Frontal cortex (tissue), 4 donors: ENCODE results near the gene TRAF2. TPM values are rescaled to one million over a fixed set of nuclear protein-coding genes. Genes with fewer than 3 reads are reported as not detected.

Source experiments
- DNase-seq, 2 donors: peaks; one replicate each; pipeline ENCODE4 v3.0.0; 2012; ENCODE audit warnings: low spot score in 2 of 2
- FAIRE-seq: peaks from 2 replicates; lab custom pipeline; 2012; peaks lifted over from hg19 to GRCh38; lab: Jason Lieb, UNC
- total RNA-seq: library from RNA; depleted of rRNA; stranded (reverse); fragments of >200 nt; gene quantifications from one replicate; pipeline ENCODE4 v1.2.3, GENCODE V29; 2014
- donor health status: control.
- donor health status: control.
- donor health status: control.

TRAF2 gene
- total RNA-seq, 1 donor from 2014 or later = 7.3 TPM

DNA sequence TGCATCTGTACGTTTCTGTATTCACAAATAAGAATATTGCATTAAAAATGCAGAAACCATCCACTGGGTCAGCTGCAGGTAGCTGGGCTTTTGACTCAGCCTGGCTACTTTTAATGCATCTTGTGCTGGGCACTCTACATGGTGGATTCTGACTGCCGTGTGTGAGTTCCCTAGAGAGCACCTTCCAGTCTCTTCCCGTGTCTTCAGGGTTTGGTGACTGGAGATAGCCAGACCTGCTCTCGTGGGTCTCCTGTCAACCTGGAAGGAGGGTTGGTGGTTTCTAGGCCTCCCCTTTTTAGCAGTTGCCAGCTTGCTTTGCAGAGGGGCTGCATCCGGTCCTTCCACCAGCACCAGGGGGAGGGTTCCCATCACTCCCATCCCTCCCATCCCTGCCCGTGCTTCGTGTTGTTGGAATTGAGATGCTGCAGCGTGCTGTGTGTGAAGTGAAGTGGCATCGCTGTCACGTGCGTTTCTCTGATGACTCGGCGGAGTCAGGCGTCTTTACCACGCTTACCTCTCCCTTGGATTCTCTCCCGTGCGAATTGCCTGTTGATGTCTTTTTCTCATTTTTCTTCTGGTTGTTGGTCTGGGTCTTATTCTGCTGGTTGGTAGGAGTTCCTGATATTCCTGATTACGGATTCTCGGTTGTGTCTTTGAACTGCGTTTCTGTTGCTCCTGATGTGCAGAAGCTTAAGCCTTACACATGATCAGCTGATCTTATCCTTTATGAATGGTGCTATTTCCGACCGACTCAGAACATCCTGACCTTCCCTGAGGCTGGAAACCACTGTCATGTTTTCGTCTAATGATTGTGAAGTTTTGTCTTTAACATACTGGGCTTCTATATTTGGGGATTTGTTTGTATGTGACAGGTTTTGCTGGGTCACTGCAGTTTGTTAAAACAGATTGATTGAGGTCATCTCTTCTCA lies 41.3 kb downstream of the TRAF2 start:
- FAIRE-seq (no peak), DNase-seq (no peak)

DNA sequence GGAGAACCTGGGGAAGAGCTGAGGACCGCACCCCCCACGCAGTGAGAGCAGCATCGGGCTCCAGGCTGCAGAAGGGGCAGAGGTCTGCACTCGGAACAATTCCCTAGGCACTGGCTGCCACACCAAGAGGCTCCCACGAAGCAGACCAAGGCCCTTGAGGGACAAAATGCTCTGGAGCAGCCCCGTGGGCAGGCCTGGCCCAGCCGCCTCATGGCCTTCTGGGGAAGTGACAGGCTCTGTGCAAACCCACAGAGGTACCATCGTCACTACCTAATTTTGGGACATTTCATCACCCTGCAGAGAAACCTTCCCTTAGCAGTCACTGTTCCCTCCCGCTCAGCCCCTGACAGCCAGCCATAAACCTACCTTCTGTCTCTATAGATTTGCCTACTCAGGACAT lies 42.3 kb downstream of the TRAF2 start:
- FAIRE-seq (no peak), DNase-seq (no peak)

DNA sequence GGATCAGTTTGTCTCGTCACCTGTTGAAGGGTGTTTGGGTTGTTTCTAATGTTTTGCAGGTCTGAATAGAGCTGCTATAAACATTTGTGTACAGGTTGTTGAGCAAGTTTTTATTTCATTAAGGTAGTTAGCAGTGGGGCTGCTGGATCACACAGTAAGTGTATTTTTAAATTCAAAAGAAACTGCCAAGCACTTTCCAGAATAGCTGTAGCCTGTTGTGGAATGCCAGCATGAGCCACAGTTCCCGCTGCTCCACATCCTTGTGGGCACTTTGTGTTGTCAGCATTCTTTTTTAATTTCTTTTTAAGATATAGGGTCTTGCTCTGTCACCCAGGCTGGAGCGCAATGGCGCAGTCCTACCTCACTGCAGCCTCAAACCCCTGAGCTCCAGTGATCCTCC lies 43.7 kb downstream of the TRAF2 start:
- FAIRE-seq (no peak), DNase-seq (no peak)

DNA sequence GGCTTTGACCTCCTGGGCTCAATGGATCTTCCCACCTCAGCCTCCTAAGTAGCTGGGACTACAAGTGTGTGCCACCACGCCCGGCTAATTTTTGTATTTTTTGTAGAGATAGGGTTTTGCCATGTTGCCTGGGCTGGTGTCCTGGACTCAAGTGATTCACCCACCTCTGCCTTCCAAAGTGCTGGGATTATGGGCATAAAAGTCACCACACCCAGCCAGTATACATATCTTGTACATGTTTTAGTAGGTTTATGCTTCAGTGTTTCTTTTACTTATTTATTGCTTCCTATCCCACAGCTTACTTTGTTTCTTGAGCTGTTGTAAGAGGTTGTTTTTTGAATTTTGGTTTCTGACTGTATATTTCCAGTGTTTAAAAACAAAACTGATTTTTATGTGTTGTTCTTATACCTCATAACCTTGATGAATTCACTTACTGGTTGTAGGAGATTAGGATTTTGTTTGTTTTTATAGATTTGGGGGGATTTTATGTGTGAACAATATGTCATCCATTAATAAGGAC lies 45.4 kb downstream of the TRAF2 start:
- FAIRE-seq = no peak
- no peak for DNase-seq

DNA sequence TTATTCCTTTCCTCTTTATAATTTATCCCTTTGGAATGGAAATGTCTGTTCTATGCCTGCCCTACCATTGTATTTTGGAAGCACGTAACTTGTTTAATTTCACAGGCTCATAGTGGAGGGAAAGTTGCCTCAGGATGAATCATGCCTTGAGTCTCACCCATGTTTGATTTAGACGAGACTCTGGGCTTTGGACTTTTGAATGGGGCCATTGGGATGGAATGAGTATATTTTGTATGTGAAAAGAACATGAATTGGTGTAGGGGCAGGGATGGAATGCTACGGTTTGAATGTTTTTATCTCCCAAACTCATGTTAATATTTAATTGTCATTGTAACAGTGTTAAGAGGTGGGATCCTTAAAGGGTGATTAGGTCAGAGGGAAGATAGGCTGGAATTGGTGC lies 48.0 kb downstream of the TRAF2 start:
- FAIRE-seq (no peak), DNase-seq (no peak)

DNA sequence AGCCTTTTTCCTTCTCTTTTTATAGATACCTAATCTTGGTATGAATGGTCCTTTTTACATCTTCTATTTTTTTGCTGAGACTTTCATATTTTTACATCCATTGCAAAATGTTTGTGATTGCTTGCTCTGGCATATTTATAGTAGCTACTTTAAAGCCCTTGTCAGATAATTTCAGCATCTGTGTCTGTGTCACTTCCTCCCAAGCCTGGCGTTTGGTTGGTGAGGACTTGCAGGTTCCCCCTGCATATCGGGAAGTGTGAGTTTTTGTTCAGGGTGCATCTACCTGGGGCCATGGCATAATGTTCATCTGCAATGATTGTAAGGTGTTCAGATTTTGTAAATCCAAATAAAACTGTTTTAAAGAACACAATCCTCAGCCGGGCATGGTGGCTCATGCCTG lies 49.3 kb downstream of the TRAF2 start:
- DNase-seq (no peak), FAIRE-seq (no peak)

DNA sequence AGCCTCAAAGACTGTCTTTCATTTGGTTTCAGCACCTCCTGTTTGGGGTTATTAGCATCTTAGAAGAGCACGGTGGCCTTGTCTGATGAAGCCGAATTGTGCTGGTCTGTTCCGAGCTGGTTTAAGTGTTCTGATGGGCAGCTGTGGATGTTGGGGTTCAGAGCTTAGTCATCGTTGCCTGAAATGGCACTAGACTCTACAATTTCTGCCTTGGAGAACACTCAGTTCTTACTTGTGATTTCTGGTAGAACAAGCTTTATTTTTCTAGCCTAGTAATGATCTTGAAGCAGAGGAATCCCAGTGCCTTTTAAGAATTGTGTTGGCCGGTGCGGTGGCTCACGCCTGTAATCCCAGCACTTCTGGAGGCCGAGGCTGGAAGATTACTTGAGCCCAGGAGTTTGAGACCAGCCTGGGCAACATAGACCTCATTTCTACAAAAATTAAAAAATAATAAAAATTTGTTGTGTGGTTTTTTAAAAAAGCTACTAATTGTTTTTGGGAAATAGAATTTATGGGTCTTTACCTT lies 50.4 kb downstream of the TRAF2 start:
- no peak for FAIRE-seq
- no peak for DNase-seq

DNA sequence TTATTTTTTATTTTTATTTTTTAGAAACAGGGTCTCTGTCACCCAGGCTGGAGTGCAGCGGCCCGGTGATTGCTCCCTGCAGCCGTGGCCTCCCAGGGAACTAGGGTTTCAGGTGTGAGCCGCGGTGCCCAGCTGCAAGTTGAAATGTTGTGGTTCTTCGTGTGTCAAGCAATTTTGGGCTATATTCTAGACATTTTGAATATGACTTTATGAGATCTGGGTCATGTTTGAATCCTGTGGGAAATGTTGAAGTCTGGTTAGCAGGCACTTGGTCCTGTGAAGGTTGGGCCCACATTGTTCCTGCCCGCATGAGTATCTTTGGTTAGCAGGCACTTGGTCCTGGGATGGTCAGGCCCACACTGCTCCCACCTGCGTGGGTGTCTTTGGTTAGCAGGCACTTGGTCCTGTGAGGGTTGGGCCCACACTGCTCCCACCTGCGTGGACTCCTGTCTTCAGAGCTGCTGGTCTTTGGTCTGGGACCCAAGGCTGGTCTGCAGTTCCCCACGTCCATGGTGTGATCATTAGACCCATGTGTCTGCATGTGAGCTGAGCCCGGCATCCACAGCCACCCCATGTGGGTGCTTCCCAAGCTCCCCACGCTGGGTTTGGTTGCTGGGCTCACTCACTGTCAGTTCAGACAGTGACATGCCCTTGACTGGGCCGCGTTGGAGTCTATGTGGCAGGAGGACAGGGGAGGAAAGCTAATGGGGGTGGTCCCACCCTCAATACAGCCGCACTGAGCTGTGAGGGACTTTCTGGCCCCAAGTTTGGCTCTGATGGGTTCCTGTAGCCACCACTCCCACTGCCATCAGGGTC lies 51.1 kb downstream of the TRAF2 start:
- FAIRE-seq (no peak), DNase-seq (no peak)

DNA sequence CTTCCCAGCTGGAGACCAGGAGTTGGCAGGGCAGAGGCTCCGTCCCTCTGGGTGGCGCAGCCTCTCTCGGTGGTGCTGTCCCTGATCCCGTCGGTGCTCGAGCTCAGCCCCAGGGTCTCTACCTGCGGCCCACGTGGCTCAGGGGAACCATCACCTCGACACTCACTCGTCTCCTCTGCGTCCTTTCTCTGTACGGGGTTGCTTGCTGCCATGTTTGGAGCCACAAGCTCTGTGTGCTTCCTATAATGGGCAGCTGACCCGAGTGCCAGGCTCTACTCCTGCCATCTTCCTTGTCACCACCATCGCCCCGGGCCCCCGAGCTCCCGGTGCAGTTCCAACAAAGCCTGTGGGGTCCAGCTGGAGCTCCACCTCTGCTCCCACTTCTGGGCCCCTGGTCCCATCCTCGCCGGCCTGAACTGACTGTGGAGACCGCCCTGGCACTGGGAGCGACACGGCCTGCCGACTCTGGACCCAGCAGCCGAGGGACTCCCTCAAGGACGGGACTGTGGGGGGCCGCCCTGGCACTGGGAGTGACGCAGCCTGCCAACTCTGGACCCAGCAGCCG lies 53.2 kb downstream of the TRAF2 start:
- DNase-seq = no peak
- FAIRE-seq = no peak

DNA sequence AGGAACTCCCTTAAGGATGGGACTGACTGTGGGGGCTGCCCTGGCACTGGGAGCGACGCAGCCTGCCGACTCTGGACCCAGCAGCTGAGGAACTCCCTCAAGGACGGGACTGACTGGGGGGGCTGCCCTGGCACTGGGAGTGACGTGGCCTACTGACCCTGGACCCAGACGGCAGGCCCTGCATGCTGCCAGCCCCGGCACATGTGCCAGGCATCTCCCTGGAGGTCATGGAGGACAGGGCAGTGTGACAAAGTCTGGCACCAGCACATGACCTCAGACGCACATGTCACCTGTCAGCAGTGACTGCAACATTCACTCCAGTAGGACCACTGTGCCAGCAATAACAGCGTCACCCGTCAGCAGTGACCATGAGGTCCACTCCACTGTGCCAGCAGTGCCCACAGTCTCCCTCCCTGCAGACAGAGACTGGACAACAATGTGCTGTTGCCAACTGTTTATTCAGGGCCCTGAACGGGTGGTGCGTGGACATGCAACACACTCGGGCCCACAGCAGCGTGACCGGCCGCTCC lies 53.7 kb downstream of the TRAF2 start:
- FAIRE-seq (no peak), DNase-seq (peak in 1 of 2 donors; percentile 70)

DNA sequence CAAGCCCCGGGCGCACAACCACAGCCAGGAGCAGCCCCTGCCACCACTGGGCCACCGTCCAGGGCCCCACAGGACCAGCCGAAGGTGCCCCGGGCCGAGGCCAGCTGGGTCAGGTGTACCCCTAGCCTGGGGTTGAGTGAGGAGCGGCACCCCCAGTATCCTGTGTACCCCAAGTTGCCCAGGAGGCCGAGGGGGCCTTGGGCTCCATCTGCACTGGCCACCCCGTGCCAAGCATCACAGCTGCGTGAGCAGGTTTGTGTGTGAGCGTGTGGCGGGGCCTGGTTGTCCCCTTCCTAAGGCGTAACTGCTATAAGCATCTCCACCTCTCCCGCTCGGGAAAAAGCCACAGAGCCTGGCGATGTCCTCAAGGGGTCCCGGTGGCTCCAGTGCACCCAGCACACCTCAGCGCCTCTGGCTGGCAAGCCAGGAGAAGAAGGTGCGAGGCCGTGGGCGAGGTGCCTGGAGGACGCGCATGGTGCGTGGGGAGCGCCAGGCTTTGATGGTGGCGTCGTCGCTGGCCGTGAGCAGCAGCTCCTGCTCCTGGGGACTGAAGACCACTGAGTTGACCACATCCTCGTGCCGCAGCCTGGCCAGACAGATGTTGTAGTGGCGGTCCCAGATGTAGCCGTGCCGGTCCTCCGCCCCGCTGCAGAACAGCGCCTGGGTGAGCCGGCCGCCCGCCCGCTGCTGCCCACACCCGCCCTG lies 54.4 kb downstream of the TRAF2 start:
- FAIRE-seq (no peak), DNase-seq (no peak)

DNA sequence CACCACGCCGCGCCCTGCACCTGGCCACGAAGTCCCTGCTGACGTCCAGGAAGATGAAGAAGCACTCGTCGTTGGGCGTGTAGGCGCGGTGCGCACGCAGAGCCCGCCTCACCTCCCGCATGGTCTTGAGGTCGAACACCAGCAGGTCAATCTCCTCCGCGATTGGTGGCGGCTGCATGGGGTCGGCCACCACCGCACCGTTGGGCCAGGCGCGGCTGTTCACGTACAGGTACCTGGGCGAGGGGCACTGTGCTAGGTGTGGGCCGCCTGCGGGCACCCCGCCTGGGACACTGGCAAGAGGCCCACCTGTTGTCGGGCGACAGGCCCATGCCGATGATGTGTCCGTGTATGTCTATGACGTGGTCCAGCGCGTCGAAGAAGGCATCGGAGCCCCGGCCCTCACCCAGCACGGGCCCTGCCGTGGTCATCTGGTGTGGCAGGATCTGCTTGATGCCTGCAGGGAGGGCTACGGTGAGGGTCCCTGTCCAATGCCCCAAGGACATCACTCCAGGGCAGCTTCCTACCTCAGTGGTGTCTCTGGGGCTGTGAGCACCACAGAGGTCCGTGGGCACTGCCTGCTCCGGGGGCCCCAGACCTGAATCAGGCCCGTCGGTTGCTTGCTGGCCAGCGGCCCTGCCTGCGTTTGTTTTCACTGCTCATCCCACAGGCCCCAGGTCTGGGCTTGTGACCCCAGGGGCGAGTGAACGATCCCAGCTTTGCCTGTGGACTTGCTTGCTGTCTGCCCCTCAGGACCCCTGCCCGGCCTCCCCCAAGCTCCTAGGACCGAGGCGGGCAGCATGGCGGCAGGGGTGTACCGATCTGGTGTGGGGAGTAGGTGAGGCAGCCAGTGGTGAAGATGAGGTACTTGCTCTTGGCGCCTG lies 55.2 kb downstream of the TRAF2 start:
- FAIRE-seq (no peak), DNase-seq (no peak)

DNA sequence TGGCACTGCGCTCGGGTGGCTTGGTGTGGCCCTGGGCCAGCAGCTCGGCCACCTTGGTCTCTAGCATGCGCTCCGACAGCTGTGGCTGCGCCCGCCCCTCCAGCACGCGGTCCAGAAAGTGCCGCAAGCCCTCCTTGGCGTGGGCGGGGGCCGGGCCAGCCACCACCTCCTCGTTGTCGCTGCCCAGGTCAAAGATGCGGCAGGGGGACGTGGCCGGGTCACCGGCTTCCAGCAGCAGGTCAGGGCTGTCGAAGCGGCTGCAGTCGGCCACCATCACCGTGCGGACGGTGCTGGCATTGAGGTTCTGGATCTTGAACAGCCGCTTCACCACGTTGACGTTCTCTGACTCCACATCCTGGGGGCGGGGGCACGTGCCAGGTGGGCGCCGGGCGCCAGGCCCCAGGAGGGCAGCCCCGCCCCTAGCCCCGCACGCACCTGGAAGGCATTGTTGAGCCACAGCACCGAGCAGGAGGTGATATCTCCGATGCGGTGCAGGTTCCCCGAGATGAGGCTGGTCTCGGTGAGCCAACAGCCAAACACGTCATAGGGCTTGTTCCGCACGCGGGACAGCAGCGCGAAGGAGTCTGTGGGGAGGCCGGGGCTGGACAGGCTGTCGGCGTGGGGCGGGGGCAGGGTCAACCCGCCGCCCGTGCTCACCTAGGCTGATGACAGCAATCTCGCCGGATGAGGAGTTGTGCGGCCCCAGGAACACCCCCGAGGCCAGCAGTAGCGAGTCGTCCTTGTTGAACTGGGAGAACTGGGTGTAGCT lies 56.0 kb downstream of the TRAF2 start:
- FAIRE-seq (no peak), DNase-seq (no peak)

DNA sequence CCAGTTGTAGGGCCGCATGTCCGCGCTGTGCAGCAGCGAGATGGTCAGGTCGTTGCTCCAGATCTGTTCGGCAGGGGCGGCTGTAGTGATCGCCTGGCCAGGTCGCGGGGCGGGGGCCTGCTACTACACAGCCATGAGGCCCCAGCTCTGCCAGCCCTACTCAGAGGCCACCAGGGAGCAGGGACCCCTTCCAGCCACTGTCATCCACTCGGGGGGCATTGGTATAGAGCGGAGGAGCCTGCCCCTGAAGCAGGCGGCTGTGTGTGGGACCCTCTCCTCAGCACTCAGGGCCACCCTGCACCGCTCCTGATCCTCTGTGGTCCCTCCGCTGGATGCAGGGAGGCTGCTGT lies 56.5 kb downstream of the TRAF2 start:
- DNase-seq = no peak
- no peak for FAIRE-seq

DNA sequence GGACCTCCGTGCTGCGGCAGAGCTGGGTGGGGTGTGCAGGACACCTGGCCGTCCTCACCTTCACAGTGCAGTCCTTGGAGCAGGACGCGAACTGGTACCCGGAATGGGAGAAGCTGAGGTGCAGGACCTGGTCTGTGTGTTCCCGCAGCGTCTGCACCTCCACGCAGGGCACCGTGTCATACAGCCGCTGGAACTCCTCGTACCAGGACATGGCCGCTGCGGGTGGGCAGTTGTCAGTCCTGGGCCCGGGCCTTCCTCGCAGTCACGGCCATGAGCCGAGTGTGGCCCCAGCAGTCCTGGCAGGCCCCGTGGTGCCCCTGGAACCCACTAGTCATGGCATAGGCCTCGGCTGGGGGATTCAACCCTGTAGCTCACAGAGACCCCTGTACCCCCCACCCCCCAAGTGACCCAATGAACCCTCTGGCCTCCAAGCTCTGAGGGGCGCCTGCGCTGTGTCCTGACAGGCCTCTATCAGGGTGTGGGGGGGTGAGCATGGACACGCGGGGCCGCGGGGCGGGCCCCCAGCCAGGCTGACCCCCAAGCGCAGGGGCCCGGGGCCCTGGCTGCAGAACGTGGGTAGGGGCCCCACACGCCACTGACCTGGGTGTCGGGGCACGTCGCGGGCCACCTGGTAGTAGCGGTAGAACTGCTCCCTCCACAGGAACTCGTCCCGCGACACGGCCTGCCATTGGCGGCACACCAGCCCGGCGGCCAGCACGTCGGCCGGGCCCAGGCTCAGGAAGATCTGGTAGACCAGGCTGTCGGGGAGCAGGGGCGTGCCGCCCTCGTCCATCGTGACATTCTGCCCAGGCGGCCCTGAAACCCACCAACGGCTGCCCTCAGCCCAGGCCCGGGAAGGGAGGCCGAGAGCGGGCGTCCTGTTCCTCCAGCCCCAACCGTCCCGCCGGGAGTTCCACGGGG lies 57.2 kb downstream of the TRAF2 start:
- no peak for FAIRE-seq
- DNase-seq = peak in 1 of 2 donors; percentile 66

DNA sequence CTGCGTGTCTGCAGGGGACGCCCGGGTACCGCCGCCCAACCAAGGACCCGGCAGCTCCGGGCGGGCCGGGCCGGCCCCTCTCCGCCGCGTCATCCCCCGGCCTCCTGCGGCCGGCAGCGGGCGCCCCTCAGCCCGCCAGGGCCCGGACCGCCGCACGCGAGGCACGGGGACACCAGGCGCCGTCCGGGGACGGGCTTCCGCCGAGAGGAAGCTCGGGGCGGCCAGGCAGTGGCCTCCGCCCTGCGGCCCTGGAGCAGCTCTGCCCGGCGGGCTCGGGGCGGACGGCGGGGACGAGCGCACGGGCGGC lies 57.8 kb downstream of the TRAF2 start:
- peak; percentile 82 for DNase-seq
- FAIRE-seq = no peak
